ENCODE measurements around the gene ITPK1.

ITPK1 gene

DNA sequence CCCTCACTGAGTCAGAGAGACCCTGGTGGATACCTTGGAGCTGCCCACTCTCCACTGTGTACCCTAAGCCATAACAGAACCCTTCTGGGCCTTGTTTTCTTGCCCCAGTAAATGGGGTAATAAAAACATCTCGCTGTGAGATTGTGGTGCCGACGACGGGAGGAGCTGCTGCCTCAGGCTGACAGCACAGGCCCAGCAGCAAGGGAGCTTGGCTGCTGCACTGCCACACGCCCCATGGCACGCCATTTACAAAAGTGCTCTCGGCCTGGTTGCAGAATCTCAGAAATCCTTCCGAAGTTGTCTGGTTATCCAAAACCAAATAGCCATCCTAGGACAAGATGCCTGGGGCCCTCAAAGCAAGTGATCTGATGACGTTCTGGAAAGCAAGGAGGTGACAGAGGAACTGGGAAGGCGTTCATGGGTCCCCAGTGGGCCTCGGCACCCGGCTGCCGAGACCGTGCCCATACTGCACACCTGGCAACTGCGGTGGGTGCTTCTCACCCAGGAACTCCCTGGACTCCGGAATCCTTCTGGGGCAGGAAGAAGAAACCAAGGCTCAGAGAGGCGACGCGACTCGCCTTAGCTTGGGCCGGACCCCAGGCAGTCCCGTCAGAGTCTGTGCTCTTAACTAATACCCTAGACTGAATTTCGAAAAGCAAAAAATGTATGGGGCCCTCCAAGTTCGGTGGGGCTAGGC is 166.1 kb downstream of the ITPK1 start:
- no peak overlapping the region for H3K4me3 ChIP-seq (ENCODE audit: low read length)
- H3K4me1 ChIP-seq (ENCODE audit: control insufficient read depth, insufficient read depth, low read length), result peaks cover 2% of the 10 kb centered on the region
- H3K27me3 ChIP-seq (ENCODE audit: control insufficient read depth, insufficient read depth, low read length), result no peaks in the 10 kb centered on the region
- no peak overlapping the region for H3K9ac ChIP-seq (ENCODE audit: low read length)
- peaks cover 20% of the 10 kb centered on the region for H3K36me3 ChIP-seq (ENCODE audit: control insufficient read depth, insufficient read depth, low read length)
- no peak overlapping the region for H3K27ac ChIP-seq (ENCODE audit: low read depth, low read length)

GRCh38 chr14:92948647-92949046 is 167.1 kb downstream of the ITPK1 start:
- Histone ChIP-seq H3K36me3 (ENCODE audit: control insufficient read depth, insufficient read depth, low read length) (peaks cover 20% of the 10 kb centered on the region), H3K27ac (ENCODE audit: low read depth, low read length) (no peak overlapping the region), H3K27me3 (ENCODE audit: control insufficient read depth, insufficient read depth, low read length) (no peaks in the 10 kb centered on the region), H3K4me3 (ENCODE audit: low read length) (no peak overlapping the region), H3K4me1 (ENCODE audit: control insufficient read depth, insufficient read depth, low read length) (peaks cover 2% of the 10 kb centered on the region), H3K9ac (ENCODE audit: low read length) (no peak overlapping the region)

DNA sequence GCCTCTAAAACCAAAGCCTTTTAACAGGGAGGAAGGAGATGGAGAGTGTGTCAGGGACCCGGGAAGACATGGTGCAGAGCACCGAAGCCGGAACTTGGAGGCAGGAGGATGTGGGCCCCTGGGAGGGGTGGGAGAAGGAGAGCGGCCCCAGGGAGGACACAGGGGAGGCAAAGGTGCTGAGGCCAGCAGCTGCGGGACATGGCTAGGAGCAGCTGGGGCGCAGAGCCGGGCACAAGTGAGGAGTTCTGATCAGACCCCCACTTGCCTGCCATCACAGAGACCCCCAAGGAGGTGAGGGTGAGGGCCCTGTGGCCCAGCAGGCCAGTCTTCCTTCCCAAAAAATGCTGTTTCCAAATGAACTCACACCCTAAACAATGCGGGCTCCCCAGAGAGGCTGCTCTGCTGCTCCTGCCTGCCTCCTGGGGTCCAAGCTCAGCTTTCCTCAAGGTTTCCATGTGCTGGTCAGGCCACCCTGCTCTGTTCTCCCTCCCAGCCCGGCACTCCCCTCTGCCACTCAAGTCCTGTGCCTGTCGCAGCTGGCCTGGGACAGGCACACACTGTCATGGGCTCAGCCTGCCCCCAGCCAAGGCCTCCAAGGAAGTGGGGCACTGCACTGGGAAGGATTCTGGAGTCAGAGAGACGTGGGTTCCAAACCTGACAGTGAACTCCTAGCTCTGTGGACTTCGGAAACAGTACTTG is 168.7 kb downstream of the ITPK1 start:
- H3K27ac ChIP-seq (ENCODE audit: low read depth, low read length), result no peak overlapping the region

DNA sequence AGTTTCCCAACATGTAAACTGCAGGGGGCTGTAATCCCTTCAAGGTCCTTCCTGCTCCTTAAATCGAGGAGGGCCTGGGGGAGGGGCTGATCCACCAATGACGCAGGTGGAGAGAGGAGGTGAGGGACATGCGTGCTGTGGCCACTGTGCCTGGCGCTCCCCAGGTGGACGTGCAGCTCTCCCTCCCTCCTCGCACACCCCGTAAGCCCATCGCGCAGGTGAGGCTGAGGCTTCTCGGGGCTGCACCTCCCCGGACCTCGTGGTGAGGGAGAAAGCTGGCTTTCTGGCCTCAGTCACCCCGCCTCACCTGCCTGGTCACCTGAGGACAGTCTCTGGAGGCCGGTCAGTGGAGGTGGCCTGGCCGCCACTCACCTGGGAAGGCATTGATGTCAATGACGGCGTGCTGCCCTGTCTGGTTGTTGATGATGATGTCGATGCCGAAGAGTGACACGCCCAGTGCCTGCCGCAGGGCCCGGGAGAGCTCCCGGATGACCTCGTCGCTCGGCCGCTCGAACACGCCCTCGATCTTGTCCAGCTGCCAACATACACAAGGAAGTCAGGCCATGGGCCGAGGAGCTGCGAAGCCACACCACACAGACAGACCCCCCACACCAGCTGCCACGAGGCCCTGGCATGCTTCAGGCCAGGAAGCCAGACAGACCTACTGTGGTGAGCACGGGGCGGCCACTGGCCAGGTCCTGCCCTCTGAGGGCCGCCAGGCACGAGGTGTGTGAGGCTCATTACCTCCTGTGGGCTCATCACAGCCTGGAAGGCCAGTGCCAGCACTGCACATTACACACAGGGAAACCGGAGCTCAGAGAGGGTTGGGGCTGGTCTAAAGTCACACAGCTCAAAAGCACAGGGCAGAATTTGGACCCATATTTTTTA is 169.5 kb downstream of the ITPK1 start:
- no peak overlapping the region for H3K4me3 ChIP-seq (ENCODE audit: low read length)
- no peaks in the 10 kb centered on the region for H3K27me3 ChIP-seq (ENCODE audit: control insufficient read depth, insufficient read depth, low read length)
- H3K4me1 ChIP-seq (ENCODE audit: control insufficient read depth, insufficient read depth, low read length), result no peaks in the 10 kb centered on the region
- H3K36me3 ChIP-seq (ENCODE audit: control insufficient read depth, insufficient read depth, low read length), result peaks cover 17% of the 10 kb centered on the region
- no peak overlapping the region for H3K9ac ChIP-seq (ENCODE audit: low read length)
- no peak overlapping the region for H3K27ac ChIP-seq (ENCODE audit: low read depth, low read length)

More for the DNA sequence above, 168.7 kb downstream of the ITPK1 start:
- no peak overlapping the region for H3K4me3 ChIP-seq (ENCODE audit: low read length)
- H3K9ac ChIP-seq (ENCODE audit: low read length), result no peak overlapping the region
- H3K27me3 ChIP-seq (ENCODE audit: control insufficient read depth, insufficient read depth, low read length), result no peaks in the 10 kb centered on the region
- H3K36me3 ChIP-seq (ENCODE audit: control insufficient read depth, insufficient read depth, low read length), result peaks cover 20% of the 10 kb centered on the region
- peaks cover under 1% of the 10 kb centered on the region for H3K4me1 ChIP-seq (ENCODE audit: control insufficient read depth, insufficient read depth, low read length)

GRCh38 chr14:92945544-92945943 is 170.2 kb downstream of the ITPK1 start:
- Histone ChIP-seq H3K4me3 (ENCODE audit: low read length) (no peak overlapping the region), H3K27ac (ENCODE audit: low read depth, low read length) (no peak overlapping the region), H3K4me1 (ENCODE audit: control insufficient read depth, insufficient read depth, low read length) (no peaks in the 10 kb centered on the region), H3K36me3 (ENCODE audit: control insufficient read depth, insufficient read depth, low read length) (peaks cover 21% of the 10 kb centered on the region), H3K27me3 (ENCODE audit: control insufficient read depth, insufficient read depth, low read length) (no peaks in the 10 kb centered on the region), H3K9ac (ENCODE audit: low read length) (no peak overlapping the region)

DNA sequence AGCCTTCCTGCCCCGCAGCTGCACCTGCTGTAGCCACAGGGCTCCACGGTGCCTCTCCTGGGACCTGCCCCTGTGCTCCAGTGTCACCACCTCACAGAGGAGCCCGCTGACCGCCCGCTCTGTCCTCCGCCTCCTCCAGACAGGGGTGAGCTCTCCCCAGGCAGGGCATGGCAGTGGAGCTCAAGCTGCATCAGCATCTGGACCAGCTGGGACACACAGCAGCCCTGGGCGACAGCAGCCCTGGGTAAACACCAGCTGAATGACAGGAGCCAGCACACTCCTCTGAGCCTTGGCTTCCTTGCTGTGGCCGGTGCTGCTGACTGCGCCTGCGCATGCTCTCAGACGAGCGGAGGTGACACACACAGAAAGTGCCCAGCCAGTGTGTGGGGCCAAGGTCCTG is 170.7 kb downstream of the ITPK1 start:
- Histone ChIP-seq H3K36me3 (ENCODE audit: control insufficient read depth, insufficient read depth, low read length) (peaks cover 18% of the 10 kb centered on the region), H3K9ac (ENCODE audit: low read length) (no peak overlapping the region), H3K4me3 (ENCODE audit: low read length) (no peak overlapping the region), H3K27ac (ENCODE audit: low read depth, low read length) (no peak overlapping the region), H3K4me1 (ENCODE audit: control insufficient read depth, insufficient read depth, low read length) (no peaks in the 10 kb centered on the region), H3K27me3 (ENCODE audit: control insufficient read depth, insufficient read depth, low read length) (no peaks in the 10 kb centered on the region)

GRCh38 chr14:92943855-92944570 is 171.7 kb downstream of the ITPK1 start:
- no peaks in the 10 kb centered on the region for H3K4me1 ChIP-seq (ENCODE audit: control insufficient read depth, insufficient read depth, low read length)
- H3K27ac ChIP-seq (ENCODE audit: low read depth, low read length), result no peak overlapping the region
- H3K36me3 ChIP-seq (ENCODE audit: control insufficient read depth, insufficient read depth, low read length), result peaks cover 14% of the 10 kb centered on the region
- H3K4me3 ChIP-seq (ENCODE audit: low read length), result no peak overlapping the region
- H3K9ac ChIP-seq (ENCODE audit: low read length), result no peak overlapping the region
- H3K27me3 ChIP-seq (ENCODE audit: control insufficient read depth, insufficient read depth, low read length), result no peaks in the 10 kb centered on the region

GRCh38 chr14:92942976-92943710 is 172.6 kb downstream of the ITPK1 start:
- H3K9ac ChIP-seq (ENCODE audit: low read length), result no peak overlapping the region
- H3K27me3 ChIP-seq (ENCODE audit: control insufficient read depth, insufficient read depth, low read length), result no peaks in the 10 kb centered on the region
- H3K27ac ChIP-seq (ENCODE audit: low read depth, low read length), result no peak overlapping the region
- peaks cover 13% of the 10 kb centered on the region for H3K36me3 ChIP-seq (ENCODE audit: control insufficient read depth, insufficient read depth, low read length)
- no peaks in the 10 kb centered on the region for H3K4me1 ChIP-seq (ENCODE audit: control insufficient read depth, insufficient read depth, low read length)
- H3K4me3 ChIP-seq (ENCODE audit: low read length), result no peak overlapping the region

DNA sequence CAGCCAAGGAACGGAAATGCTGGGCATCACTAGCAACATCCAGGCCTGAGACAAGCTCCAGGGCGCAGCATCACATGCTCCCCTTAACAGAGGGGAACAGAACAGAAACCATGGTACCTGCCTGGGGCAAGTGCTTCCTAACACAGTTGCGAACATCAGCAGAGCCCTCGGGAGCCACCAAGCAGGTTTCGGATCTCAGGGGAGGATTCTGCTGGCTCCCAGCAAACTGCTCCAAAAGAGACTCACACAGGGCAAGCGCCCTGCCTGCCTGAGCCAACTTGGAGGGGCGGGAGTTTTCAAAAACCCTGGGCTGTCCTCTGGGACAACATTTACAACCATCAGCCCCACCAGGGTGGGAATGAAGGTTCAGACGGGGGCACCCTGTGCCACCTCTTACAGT is 173.1 kb downstream of the ITPK1 start:
- H3K4me3 ChIP-seq (ENCODE audit: low read length), result no peak overlapping the region
- H3K27me3 ChIP-seq (ENCODE audit: control insufficient read depth, insufficient read depth, low read length), result no peaks in the 10 kb centered on the region
- no peaks in the 10 kb centered on the region for H3K4me1 ChIP-seq (ENCODE audit: control insufficient read depth, insufficient read depth, low read length)
- H3K9ac ChIP-seq (ENCODE audit: low read length), result no peak overlapping the region
- H3K36me3 ChIP-seq (ENCODE audit: control insufficient read depth, insufficient read depth, low read length), result peaks cover 9% of the 10 kb centered on the region
- H3K27ac ChIP-seq (ENCODE audit: low read depth, low read length), result no peak overlapping the region

GRCh38 chr14:92942136-92942535 is 173.6 kb downstream of the ITPK1 start:
- Histone ChIP-seq H3K27ac (ENCODE audit: low read depth, low read length) (no peak overlapping the region), H3K9ac (ENCODE audit: low read length) (no peak overlapping the region), H3K4me1 (ENCODE audit: control insufficient read depth, insufficient read depth, low read length) (no peaks in the 10 kb centered on the region), H3K36me3 (ENCODE audit: control insufficient read depth, insufficient read depth, low read length) (peaks cover 9% of the 10 kb centered on the region), H3K27me3 (ENCODE audit: control insufficient read depth, insufficient read depth, low read length) (no peaks in the 10 kb centered on the region), H3K4me3 (ENCODE audit: low read length) (no peak overlapping the region)

DNA sequence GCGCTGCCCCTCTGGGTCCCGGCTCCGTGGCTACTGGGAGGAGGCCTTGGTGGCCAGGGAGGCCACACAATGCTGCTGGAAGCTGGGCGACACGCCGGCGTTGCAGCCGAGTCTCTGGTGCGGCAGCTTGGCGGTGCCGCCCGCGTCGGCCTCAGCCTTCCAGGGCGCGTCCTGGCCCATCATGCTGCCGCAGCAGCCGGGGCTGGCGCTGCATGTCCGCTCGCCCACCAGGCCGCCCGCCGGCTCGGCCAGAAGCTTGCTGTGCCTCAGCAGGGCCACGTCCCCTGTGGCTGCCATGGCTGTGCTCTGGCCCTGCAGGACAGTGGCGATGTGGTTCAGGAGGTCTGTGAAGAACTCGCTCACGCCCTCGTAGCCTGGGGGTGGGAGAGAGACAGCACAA is 174.2 kb downstream of the ITPK1 start:
- Histone ChIP-seq H3K36me3 (ENCODE audit: control insufficient read depth, insufficient read depth, low read length) (peaks cover 9% of the 10 kb centered on the region), H3K9ac (ENCODE audit: low read length) (no peak overlapping the region), H3K27me3 (ENCODE audit: control insufficient read depth, insufficient read depth, low read length) (no peaks in the 10 kb centered on the region), H3K4me3 (ENCODE audit: low read length) (no peak overlapping the region), H3K4me1 (ENCODE audit: control insufficient read depth, insufficient read depth, low read length) (no peaks in the 10 kb centered on the region), H3K27ac (ENCODE audit: low read depth, low read length) (no peak overlapping the region)

All from rectal smooth muscle tissue (tissue), 1 donor.